Liver (tissue), 9 donors: ENCODE data around the gene BANP. TPM values are rescaled to one million over a fixed set of nuclear protein-coding genes. Genes with fewer than 3 reads are reported as not detected.
"Not testable (repeated sequence)": the region's sequence is repeated elsewhere in the genome, so short reads cannot be mapped to it uniquely, and the experiment has no call there.

Experiments used
- DNase-seq: peaks from one replicate; pipeline ENCODE4 v3.0.0-alpha.2; 2017; ENCODE audit warnings: low spot score
- H3K27ac ChIP-seq, 2 donors: one replicate each; pipeline ENCODE4 v1.7.0; 2013; ENCODE audit warnings: inconsistent platforms in 2 of 2, low read length in 2 of 2, control low read depth in 1 of 2, low read depth in 1 of 2, mild to moderate bottlenecking in 1 of 2
- H3K27me3 ChIP-seq, 4 donors: one replicate each; pipeline versions ENCODE4 v1.6.1 to v1.7.0; 2013; ENCODE audit warnings: low read length in 3 of 4, inconsistent platforms in 1 of 4, mild to moderate bottlenecking in 1 of 4, moderate library complexity in 1 of 4; ENCODE audit not compliant: control insufficient read depth in 4 of 4, insufficient read depth in 4 of 4
- H3K36me3 ChIP-seq, 4 donors: one replicate each; pipeline versions ENCODE4 v1.6.1 to v1.7.0; 2013; ENCODE audit warnings: low read length in 3 of 4, mild to moderate bottlenecking in 3 of 4, low read depth in 1 of 4, moderate library complexity in 1 of 4; ENCODE audit not compliant: control insufficient read depth in 4 of 4, insufficient read depth in 3 of 4
- H3K4me1 ChIP-seq, 4 donors: one replicate each; pipeline versions ENCODE4 v1.6.1 to v1.7.0; 2013; ENCODE audit warnings: low read length in 3 of 4, mild to moderate bottlenecking in 3 of 4, moderate library complexity in 1 of 4; ENCODE audit not compliant: control insufficient read depth in 4 of 4, insufficient read depth in 4 of 4
- H3K4me3 ChIP-seq, 3 donors: one replicate each; pipeline versions ENCODE4 v1.6.1 to v1.7.0; 2013; ENCODE audit warnings: low read length in 3 of 3, control low read depth in 1 of 3, low read depth in 1 of 3, mild to moderate bottlenecking in 1 of 3
- H3K9ac ChIP-seq, 2 donors: one replicate each; pipeline ENCODE4 v1.7.0; 2013; ENCODE audit warnings: low read length in 2 of 2, mild to moderate bottlenecking in 2 of 2, moderate library complexity in 2 of 2, control low read depth in 1 of 2, low read depth in 1 of 2
- H3K9me3 ChIP-seq, 4 donors: one replicate each; pipeline versions ENCODE4 v1.6.1 to v1.7.0; 2013; ENCODE audit warnings: low read length in 3 of 4; ENCODE audit not compliant: control insufficient read depth in 4 of 4
- ATF3 ChIP-seq: IDR thresholded peaks from 2 replicates; pipeline ENCODE4 v1.6.1; 2016; ENCODE audit warnings: antibody characterized with exemption
- EGR1 ChIP-seq, 2 donors: IDR thresholded peaks; 2 replicates each; pipeline ENCODE4 v1.6.1; 2016 to 2018; ENCODE audit warnings: antibody characterized with exemption in 2 of 2, low read depth in 2 of 2
- FOXA2 ChIP-seq: IDR thresholded peaks from 2 replicates; pipeline ENCODE4 v1.6.1; 2016; ENCODE audit warnings: antibody characterized with exemption
- GABPA ChIP-seq, 2 donors: IDR thresholded peaks in 1 of 2; conservative IDR thresholded peaks in 1 of 2; 2 replicates each; pipeline ENCODE4 v1.6.1; 2016; ENCODE audit warnings: antibody characterized with exemption in 2 of 2, mild to moderate bottlenecking in 1 of 2, moderate library complexity in 1 of 2
- HNF4A ChIP-seq, 2 donors: conservative IDR thresholded peaks; 2 replicates each; pipeline ENCODE4 v1.6.1; 2016; ENCODE audit warnings: antibody characterized with exemption in 2 of 2, mild to moderate bottlenecking in 2 of 2
- HNF4G ChIP-seq: IDR thresholded peaks from 2 replicates; pipeline ENCODE4 v1.6.1; 2016; ENCODE audit warnings: antibody characterized with exemption
- JUND ChIP-seq, 2 donors: IDR thresholded peaks; 2 replicates each; pipeline ENCODE4 v1.6.1; 2016; ENCODE audit warnings: antibody characterized with exemption in 2 of 2
- MAX ChIP-seq: IDR thresholded peaks from 2 replicates; pipeline ENCODE4 v1.6.1; 2016; ENCODE audit warnings: antibody characterized with exemption
- NR2F2 ChIP-seq: IDR thresholded peaks from 2 replicates; pipeline ENCODE4 v1.6.1; 2016; ENCODE audit warnings: antibody characterized with exemption
- RXRA ChIP-seq, 2 donors: IDR thresholded peaks; 2 replicates each; pipeline ENCODE4 v1.6.1; 2017 to 2018; ENCODE audit warnings: antibody characterized with exemption in 2 of 2, mild to moderate bottlenecking in 1 of 2
- TAF1 ChIP-seq: conservative IDR thresholded peaks from 2 replicates; pipeline ENCODE4 v1.6.1; 2016; ENCODE audit warnings: antibody characterized with exemption, mild to moderate bottlenecking
- YY1 ChIP-seq: IDR thresholded peaks from 2 replicates; pipeline ENCODE4 v1.6.1; 2016; ENCODE audit warnings: antibody characterized with exemption, mild to moderate bottlenecking
- ZBTB33 ChIP-seq: IDR thresholded peaks from 2 replicates; pipeline ENCODE4 v1.6.1; 2016; ENCODE audit warnings: antibody characterized with exemption
- WGBS: extraction: QIAGEN DNeasy Blood & Tissue Kit; methylation state at CpG from one replicate; pipeline ENCODE4 v1.1.7; 2013; 5-methylcytosine and 5-hydroxymethylcytosine counted together
- polyA plus RNA-seq, 2 donors: library from polyadenylated mRNA; stranded (reverse) in 1 of 2; unstranded in 1 of 2; fragments of 200-250 nt in 1 of 2; fragments of >200 nt in 1 of 2; fragmentation: Nextera tagmentation in 1 of 2; extraction: Ambion mirVana in 1 of 2; gene quantifications; one replicate each; pipeline versions ENCODE4 v1.2.1 to v1.2.3, GENCODE V29; 2013 to 2015
- total RNA-seq, 2 donors: library from RNA; depleted of rRNA; stranded (reverse); fragments of >200 nt; gene quantifications; one replicate each; pipeline ENCODE4 v1.2.3, GENCODE V29; 2014
- donor health status: healthy.
- donor health status: healthy.
- donor health status: healthy.
- donor health status: healthy.
- donor health status: healthy.

Gene BANP
- total and polyA plus RNA-seq, 4 donors, result 4.9 to 20.7 (median 13.7) TPM

- Histone ChIP-seq H3K9ac (no peak overlapping the region), H3K36me3 (no peaks in the 10 kb centered on the region), H3K27me3 (no peaks in the 10 kb centered on the region), H3K4me3 (no peak overlapping the region), H3K27ac (no peak overlapping the region), H3K4me1 (peaks cover 0 to 2% (median 0%) of the 10 kb centered on the region in 4 donors), H3K9me3 (no peaks in the 10 kb centered on the region)
- WGBS, result 65% methylated on average over 20 of the region's 20 CpGs
- TF ChIP-seq NR2F2 (no peak), JUND (IDR thresholded peaks at IDR 0.05) (no peak), HNF4G (no peak), ZBTB33 (no peak), TAF1 (no peak), EGR1 (IDR thresholded peaks at IDR 0.05; ENCODE audit: low read depth in 2 of 2) (no peak), GABPA (IDR thresholded peaks at IDR 0.05 in 1 of 2, conservative IDR thresholded peaks at IDR 0.05 in 1 of 2) (no peak), YY1 (no peak), RXRA (IDR thresholded peaks at IDR 0.05) (no peak), ATF3 (no peak), MAX (no peak), FOXA2 (no peak), HNF4A (conservative IDR thresholded peaks at IDR 0.05) (no peak)
- no peak for DNase-seq
These were observed 136.9 kb downstream of the BANP start for GRCh38 chr16:88088161-88088581.

GRCh38 chr16:88088611-88089010 is 137.4 kb downstream of the BANP start:
- H3K9ac ChIP-seq, H3K27ac ChIP-seq, H3K36me3 ChIP-seq, H3K9me3 ChIP-seq, DNase-seq, H3K4me1 ChIP-seq, H3K27me3 ChIP-seq, H3K4me3 ChIP-seq: not testable (repeated sequence)
- WGBS, result 78% methylated on average over 10 of the region's 10 CpGs

- not testable (repeated sequence) for H3K4me3 ChIP-seq, H3K9me3 ChIP-seq, H3K36me3 ChIP-seq, H3K27ac ChIP-seq, H3K27me3 ChIP-seq, H3K9ac ChIP-seq, DNase-seq, H3K4me1 ChIP-seq
- 82% methylated on average over 15 of the region's 15 CpGs for WGBS
These were observed 137.8 kb downstream of the BANP start for GRCh38 chr16:88089071-88089470.

GRCh38 chr16:88089632-88090376 is 138.6 kb downstream of the BANP start:
- not testable (repeated sequence) for H3K4me1 ChIP-seq, H3K9ac ChIP-seq, H3K27me3 ChIP-seq, DNase-seq, H3K9me3 ChIP-seq, H3K4me3 ChIP-seq, H3K36me3 ChIP-seq, H3K27ac ChIP-seq
- 69% methylated on average over 23 of the region's 23 CpGs for WGBS

GRCh38 chr16:88090377-88091175 is 139.3 kb downstream of the BANP start:
- not testable (repeated sequence) for H3K27me3 ChIP-seq, H3K36me3 ChIP-seq, H3K4me1 ChIP-seq, H3K27ac ChIP-seq, DNase-seq, H3K9me3 ChIP-seq, H3K4me3 ChIP-seq, H3K9ac ChIP-seq
- WGBS, result 57% methylated on average over 38 of the region's 38 CpGs
